HUES64 (cell line): ENCODE results near the gene ADAM8.

Source experiments
- H3K27ac ChIP-seq: 2 replicates; pipeline ENCODE4 v1.7.0; 2013; ENCODE audit warnings: low read depth, low read length, inconsistent platforms
- H3K27me3 ChIP-seq: 2 replicates; pipeline ENCODE4 v1.6.1; 2013; ENCODE audit warnings: mild to moderate bottlenecking, low read length; ENCODE audit not compliant: insufficient read depth
- H3K36me3 ChIP-seq: 2 replicates; pipeline ENCODE4 v1.6.1; 2013; ENCODE audit warnings: mild to moderate bottlenecking, low read length; ENCODE audit not compliant: insufficient read depth
- H3K4me1 ChIP-seq: 2 replicates; pipeline ENCODE4 v1.6.1; 2013; ENCODE audit warnings: mild to moderate bottlenecking, low read length, moderate library complexity; ENCODE audit not compliant: insufficient read depth
- H3K4me3 ChIP-seq: 2 replicates; pipeline ENCODE4 v1.5.1; 2013; ENCODE audit warnings: mild to moderate bottlenecking, low read length, moderate library complexity
- H3K9ac ChIP-seq: 2 replicates; pipeline ENCODE4 v1.6.1; 2013; ENCODE audit warnings: mild to moderate bottlenecking, low read depth, low read length
- H3K9me3 ChIP-seq: 2 replicates; pipeline ENCODE4 v1.6.1; 2013; ENCODE audit warnings: low read depth, low read length; ENCODE audit not compliant: insufficient read depth
- WGBS: fragments of 150-250, 120-280 bp; methylation state at CpG from one replicate; pipeline ENCODE4 v1.1.7; 2013; ENCODE audit warnings: missing lambda C conversion rate; 5-methylcytosine and 5-hydroxymethylcytosine counted together

Gene ADAM8

DNA sequence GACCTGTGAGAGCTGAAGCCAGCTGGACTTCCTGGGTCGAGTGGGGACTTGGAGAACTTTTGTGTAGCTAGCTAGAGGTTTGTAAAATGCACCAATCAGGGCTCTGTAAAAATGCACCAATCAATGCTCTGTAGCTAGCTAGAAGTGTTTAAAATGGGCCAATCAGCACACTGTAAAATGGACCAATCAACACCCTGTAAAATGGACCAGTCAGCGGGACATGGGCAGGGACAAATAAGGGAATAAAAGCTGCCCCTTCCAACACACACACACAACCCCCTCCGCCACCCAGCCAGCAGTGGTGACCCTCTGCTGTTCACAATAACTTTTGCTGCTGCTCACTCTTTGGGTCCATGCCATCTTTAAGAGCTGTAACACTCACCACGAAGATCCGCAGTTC, 39.2 kb upstream of the ADAM8 start:
- Histone ChIP-seq H3K4me3 (no peak overlapping the region), H3K9ac (no peak overlapping the region), H3K36me3 (peaks cover 21% of the 10 kb centered on the region), H3K9me3 (no peaks in the 10 kb centered on the region), H3K4me1 (no peaks in the 10 kb centered on the region), H3K27me3 (peaks cover 15% of the 10 kb centered on the region), H3K27ac (no peak overlapping the region)
- 87% methylated on average over 5 of the region's 5 CpGs for WGBS

DNA sequence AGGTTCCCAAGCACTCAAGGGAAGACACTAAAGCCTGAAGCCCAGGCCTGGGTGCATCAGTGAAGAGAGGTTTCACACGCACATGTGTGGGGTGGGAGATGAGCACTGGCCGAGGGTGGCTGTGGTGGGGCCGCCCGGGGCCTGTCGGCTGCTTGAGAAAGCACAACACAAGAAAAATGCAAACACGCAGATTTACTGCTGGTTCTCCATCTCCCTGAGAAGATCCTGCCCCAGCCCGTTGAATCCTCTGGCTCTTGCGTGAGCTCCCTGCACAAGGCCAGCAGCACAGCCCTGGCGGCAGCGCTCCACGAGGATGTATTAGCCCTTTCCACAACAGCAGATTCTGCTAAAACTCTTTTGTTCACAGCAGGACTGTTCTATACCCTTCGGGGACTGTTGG, 38.2 kb upstream of the ADAM8 start:
- Histone ChIP-seq H3K27ac (no peak overlapping the region), H3K4me1 (no peaks in the 10 kb centered on the region), H3K9ac (no peak overlapping the region), H3K9me3 (no peaks in the 10 kb centered on the region), H3K36me3 (peaks cover 30% of the 10 kb centered on the region), H3K4me3 (no peak overlapping the region), H3K27me3 (peaks cover 10% of the 10 kb centered on the region)
- WGBS: 92% methylated on average over 12 of the region's 12 CpGs

DNA sequence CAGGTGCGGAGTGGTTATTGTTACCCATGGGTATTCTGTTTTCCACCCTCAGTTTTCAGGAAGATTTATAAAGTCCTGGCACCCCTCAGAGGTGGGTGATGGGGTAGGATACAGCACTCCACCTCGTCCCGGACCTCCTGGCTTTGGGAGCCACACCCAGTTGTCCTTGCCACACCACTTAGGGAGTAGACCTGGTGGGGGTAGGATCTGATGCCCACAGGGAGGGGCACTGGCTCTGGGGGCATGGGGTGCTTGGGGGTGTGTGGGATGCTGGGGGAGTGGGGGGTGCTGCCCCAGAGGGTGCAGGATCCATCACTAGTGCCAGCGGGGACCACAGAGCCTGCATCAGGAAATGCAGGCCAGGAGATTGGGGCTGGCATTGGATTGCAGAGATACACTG, 36.5 kb upstream of the ADAM8 start:
- no peaks in the 10 kb centered on the region for H3K9me3 ChIP-seq
- no peak overlapping the region for H3K27ac ChIP-seq
- no peaks in the 10 kb centered on the region for H3K27me3 ChIP-seq
- H3K4me1 ChIP-seq: no peaks in the 10 kb centered on the region
- no peak overlapping the region for H3K9ac ChIP-seq
- no peak overlapping the region for H3K4me3 ChIP-seq
- WGBS: 98% methylated on average over 4 of the region's 4 CpGs
- peaks cover 30% of the 10 kb centered on the region for H3K36me3 ChIP-seq

DNA sequence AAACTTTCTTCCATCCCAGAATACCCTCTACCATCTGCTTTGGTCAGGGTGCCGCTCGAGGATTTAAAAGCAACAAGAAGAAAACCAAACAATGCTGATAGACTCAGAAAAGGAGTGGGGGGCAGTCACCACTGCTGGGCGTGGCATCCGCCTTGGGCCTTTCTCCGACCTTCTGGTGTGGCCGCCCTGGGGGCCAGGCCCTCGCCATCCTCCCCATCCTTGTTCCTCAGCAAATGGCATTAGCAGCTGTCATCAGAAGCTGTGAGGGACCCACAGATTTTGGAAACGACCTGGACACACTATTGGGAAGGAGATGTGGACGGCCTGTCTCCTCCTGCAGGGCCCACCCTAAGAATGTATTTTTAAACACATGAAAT, 36.1 kb upstream of the ADAM8 start:
- 91% methylated on average over 9 of the region's 9 CpGs for WGBS
- no peak overlapping the region for H3K4me3 ChIP-seq

DNA sequence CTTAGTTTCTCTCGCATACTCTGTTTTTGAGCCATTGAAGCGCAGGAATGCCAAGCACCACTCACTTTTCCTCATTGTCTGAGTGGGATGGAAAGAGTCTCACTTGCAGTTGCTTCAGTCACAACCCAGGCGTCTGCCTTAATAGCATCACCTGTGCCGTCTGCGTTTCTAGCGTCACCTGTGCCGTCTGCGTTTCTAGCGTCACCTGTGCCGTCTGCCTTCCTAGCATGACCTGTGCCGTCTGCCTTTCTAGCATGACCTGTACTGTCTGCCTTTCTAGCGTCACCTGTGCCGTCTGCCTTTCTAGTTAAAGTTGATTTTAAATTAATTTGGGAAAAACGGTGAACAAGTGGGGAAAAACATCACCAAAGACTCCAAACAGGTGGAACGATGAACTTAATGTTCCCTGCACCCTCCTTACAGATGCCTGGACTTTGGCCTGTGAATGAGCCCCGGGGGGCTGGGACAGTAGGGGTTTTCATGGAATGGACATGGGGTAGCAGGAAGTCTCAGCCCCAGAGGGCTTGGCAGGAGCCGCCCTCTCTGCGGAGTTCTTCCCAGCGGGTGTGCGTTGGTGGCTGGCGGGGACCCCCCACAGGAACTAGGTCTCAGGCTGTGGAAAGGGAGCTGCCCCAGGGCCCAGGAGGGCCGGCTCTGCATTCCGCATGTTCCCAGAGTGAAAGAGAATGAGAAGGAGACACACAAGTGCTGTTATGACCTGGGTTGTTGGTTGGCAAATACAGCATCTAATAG, 35.5 kb upstream of the ADAM8 start:
- H3K9me3 ChIP-seq: no peaks in the 10 kb centered on the region
- 94% methylated on average over 23 of the region's 23 CpGs for WGBS
- no peaks in the 10 kb centered on the region for H3K4me1 ChIP-seq
- H3K36me3 ChIP-seq: peaks cover 30% of the 10 kb centered on the region
- H3K4me3 ChIP-seq: no peak overlapping the region
- no peak overlapping the region for H3K27ac ChIP-seq
- H3K9ac ChIP-seq: no peak overlapping the region
- H3K27me3 ChIP-seq: no peaks in the 10 kb centered on the region

More for the DNA sequence above, 36.1 kb upstream of the ADAM8 start:
- H3K9me3 ChIP-seq: no peaks in the 10 kb centered on the region
- H3K4me1 ChIP-seq: no peaks in the 10 kb centered on the region
- H3K27me3 ChIP-seq: no peaks in the 10 kb centered on the region
- H3K9ac ChIP-seq: no peak overlapping the region
- H3K36me3 ChIP-seq: peaks cover 30% of the 10 kb centered on the region
- H3K27ac ChIP-seq: no peak overlapping the region

DNA sequence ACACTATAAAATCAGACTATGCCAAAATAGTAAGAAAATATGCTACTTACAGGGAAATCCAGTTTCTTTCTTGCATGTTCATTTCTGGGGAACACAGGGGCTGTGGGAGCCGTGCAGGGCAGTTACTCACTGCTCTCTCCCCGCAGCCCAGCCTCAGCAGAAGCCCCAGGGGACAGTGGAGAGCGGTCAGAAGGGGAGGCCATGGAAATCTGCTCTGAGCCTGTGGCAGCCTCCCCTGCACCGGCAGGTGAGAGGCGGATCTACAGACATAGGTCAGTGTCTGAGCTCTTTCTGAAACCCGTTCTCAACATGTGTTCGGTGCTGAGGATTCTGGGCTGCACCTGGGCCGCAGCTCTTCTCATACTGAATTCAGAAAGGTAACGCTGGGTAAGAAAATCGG, 34.9 kb upstream of the ADAM8 start:
- no peak overlapping the region for H3K27ac ChIP-seq
- H3K4me1 ChIP-seq: no peaks in the 10 kb centered on the region
- peaks cover 30% of the 10 kb centered on the region for H3K36me3 ChIP-seq
- WGBS: 93% methylated on average over 10 of the region's 10 CpGs
- no peaks in the 10 kb centered on the region for H3K9me3 ChIP-seq
- no peak overlapping the region for H3K4me3 ChIP-seq
- H3K27me3 ChIP-seq: no peaks in the 10 kb centered on the region
- no peak overlapping the region for H3K9ac ChIP-seq

DNA sequence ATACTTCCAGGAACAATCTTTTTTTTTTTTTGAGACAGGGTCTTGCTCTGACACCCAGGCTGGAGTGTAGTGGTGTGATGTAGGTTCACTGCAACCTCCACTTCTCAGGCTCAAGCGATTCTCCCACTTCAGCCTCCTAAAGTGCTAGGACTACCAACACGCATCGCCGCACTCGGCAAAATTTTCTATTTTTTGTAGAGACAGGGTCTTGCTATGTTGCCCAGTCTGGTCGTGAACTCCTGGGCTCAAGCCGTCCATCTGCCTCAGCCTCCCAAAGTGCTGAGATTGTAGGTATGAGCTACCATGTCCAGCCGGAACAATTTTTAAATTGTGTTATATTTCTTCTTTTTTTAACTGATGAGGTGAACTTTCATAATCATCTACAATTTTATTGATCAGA, 34.1 kb upstream of the ADAM8 start:
- Histone ChIP-seq H3K36me3 (peaks cover 30% of the 10 kb centered on the region), H3K9ac (no peak overlapping the region), H3K27me3 (no peaks in the 10 kb centered on the region), H3K4me1 (no peaks in the 10 kb centered on the region), H3K4me3 (no peak overlapping the region), H3K9me3 (no peaks in the 10 kb centered on the region), H3K27ac (no peak overlapping the region)
- WGBS: 96% methylated on average over 7 of the region's 8 CpGs

DNA sequence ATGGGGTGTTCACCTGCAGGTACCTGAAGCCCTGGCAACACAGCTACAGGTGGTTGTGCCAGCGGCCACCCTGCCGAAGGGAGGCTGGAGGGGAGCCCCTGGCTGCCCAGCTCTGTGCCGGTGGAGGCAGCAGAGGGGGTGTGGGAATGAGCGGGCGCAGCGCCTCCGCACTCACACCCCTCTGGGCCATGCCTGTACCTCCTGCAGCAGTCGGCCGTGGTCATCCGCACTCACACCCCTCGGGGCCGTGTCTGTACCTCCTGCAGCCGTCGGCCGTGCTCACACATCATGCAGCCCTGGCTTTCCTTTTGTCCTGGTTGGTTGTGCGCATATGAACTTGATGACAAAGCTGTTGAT, 33.7 kb upstream of the ADAM8 start:
- no peak overlapping the region for H3K9ac ChIP-seq
- 97% methylated on average over 16 of the region's 16 CpGs for WGBS
- H3K27ac ChIP-seq: no peak overlapping the region

DNA sequence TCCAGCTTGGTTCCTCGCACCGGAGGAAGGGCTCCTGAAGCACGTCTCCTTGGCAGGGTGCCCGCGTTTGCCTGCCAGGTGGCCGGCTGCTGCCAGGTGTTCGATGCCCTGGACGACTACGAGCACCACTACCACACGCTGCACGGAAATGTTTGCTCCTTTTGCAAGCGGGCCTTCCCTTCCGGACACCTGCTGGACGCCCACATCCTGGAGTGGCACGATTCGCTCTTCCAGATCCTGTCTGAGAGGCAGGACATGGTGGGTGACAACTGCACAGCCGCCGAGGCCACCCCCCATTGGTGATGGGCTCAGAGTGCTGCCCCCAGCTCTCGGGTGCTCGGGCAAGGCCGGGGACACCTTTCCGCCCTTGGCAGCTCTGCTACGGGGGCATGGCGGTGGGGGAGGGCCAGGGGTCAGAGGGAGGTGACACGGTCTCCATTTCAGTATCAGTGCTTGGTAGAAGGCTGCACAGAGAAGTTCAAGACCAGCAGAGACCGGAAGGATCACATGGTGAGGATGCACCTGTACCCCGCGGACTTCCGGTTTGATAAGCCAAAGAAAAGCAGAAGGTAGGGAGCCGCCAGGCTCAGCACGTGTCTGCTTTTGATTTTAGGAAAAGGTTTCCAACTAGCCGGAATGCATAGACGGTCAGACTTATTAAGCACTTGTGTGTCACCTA, 33.2 kb upstream of the ADAM8 start:
- Histone ChIP-seq H3K9me3 (no peaks in the 10 kb centered on the region), H3K4me1 (no peaks in the 10 kb centered on the region), H3K4me3 (peak overlapping the region; percentile 39), H3K9ac (no peak overlapping the region), H3K36me3 (peaks cover 30% of the 10 kb centered on the region), H3K27me3 (no peaks in the 10 kb centered on the region), H3K27ac (no peak overlapping the region)
- WGBS: 96% methylated on average over 33 of the region's 33 CpGs

More for the DNA sequence above, 33.7 kb upstream of the ADAM8 start:
- peaks cover 30% of the 10 kb centered on the region for H3K36me3 ChIP-seq
- no peaks in the 10 kb centered on the region for H3K27me3 ChIP-seq
- H3K4me1 ChIP-seq: no peaks in the 10 kb centered on the region
- H3K9me3 ChIP-seq: no peaks in the 10 kb centered on the region
- no peak overlapping the region for H3K4me3 ChIP-seq

DNA sequence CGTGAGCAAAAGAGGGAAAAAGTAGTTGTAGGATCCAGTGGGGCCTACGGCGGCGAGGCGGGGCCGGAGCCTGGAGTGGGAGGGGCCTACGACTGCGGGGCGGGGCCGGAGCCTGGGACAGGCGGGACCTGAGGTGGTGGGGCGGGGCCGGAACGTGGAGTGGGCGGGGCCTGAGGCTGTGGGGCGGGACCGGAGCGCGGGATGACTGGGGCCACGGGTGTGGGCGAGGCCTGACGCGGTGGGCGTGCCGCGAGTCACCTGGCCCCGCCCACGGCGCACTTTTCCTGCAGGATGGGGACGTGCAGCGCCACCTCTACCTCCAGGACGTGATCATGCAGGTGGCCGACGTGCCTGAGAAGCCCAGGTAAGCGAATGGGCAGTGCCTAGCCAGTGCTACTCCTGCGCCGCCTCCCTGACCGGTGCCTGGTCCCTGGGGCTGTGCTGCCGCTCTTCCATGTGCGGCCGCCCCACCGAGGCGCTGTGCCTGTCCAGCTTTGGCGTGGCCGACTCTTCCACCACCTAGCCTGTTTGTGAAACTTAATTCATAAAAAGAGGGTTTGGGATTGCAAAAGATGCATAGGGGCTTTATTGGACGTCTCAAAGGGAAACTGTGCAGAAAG, 32.5 kb upstream of the ADAM8 start:
- Histone ChIP-seq H3K27me3 (no peaks in the 10 kb centered on the region), H3K36me3 (peaks cover 30% of the 10 kb centered on the region), H3K9me3 (no peaks in the 10 kb centered on the region), H3K27ac (peak overlapping the region; percentile 96), H3K4me1 (no peaks in the 10 kb centered on the region), H3K9ac (peak overlapping the region; percentile 93), H3K4me3 (peak overlapping the region; percentile 92)
- WGBS: 26% methylated on average over 46 of the region's 46 CpGs

DNA sequence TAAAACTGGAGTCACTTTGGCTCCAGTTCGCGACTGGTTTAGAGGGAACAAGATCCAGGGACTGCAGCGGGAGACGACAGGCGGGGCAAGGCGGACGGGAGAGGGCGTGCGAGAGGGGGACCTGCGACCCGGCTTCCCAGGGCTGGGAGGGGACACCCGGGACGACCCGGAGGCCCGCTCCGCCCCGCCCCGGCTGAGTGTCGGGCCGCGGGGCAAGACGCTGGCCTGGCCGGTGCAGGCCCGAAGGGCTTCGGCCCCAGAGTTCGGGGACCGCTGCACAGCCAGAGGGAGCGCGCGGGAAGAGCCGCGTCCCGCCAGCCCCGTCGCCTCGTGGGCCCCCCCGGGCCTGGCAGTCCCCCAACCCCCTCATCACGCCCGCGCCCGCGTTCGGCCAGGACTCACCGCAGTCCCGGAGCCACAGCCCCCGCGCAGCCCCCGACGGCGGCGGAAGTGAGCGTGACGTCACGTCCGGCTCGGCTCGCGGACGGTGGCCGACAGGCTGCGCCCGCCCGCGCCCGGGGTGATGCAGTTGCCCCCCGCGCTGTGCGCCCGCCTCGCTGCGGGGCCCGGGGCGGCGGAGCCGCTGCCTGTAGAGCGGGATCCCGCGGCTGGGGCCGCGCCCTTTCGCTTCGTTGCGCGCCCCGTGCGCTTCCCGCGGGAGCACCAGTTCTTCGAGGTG, 31.9 kb upstream of the ADAM8 start, which contains the start of the genes TUBGCP2 and ZNF511:
TUBGCP2 (minus strand) TSS at position 452 of the 679 bp plus-strand sequence. CDS start 5,931 bp downstream, outside the sequence.
ZNF511 (plus strand) TSS at position 494 of the 679 bp plus-strand sequence; CDS start at position 524, 30 bp downstream.
- no peaks in the 10 kb centered on the region for H3K4me1 ChIP-seq
- WGBS: under 1% methylated on average over 89 of the region's 89 CpGs
- no peaks in the 10 kb centered on the region for H3K27me3 ChIP-seq
- H3K27ac ChIP-seq: peak within 1 kb of the TSS; percentile 96
- peak within 1 kb of the TSS; percentile 93 for H3K9ac ChIP-seq
- H3K9me3 ChIP-seq: no peaks in the 10 kb centered on the region
- peak within 1 kb of the TSS; percentile 92 for H3K4me3 ChIP-seq
- peaks cover 30% of the 10 kb centered on the region for H3K36me3 ChIP-seq
